Activated naive CD4-positive, alpha-beta T cell treated with anti-CD3 and anti-CD28 coated beads, Interleukin-2, amount 10 ng/mL, durations not matched to agents 7 days and 5 days (primary cell): ENCODE data around the gene KRT13.

ENCODE experiments used
- CTCF ChIA-PET: fragments of 350-600 bp; sonication (Branson Sonifier 250); formaldehyde crosslinking; loops from one replicate; lab custom pipeline; 2021; ENCODE audit warnings: antibody characterized with exemption; lab: Charles Lee
- DNase-seq: peaks from one replicate; pipeline ENCODE4 v3.0.0-alpha.2; 2020
- H3K27ac Mint-ChIP-seq: one replicate; pipeline ENCODE4 v1.8.0; 2021; ENCODE audit warnings: mild to moderate bottlenecking, moderate library complexity, mixed read lengths
- H3K27me3 Mint-ChIP-seq: one replicate; pipeline ENCODE4 v1.8.0; 2021; ENCODE audit warnings: mild to moderate bottlenecking, mixed read lengths
- H3K36me3 Mint-ChIP-seq: one replicate; pipeline ENCODE4 v1.8.0; 2021; ENCODE audit warnings: mixed read lengths
- H3K4me1 Mint-ChIP-seq: one replicate; pipeline ENCODE4 v1.8.0; 2021; ENCODE audit warnings: mixed read lengths
- H3K4me3 Mint-ChIP-seq: one replicate; pipeline ENCODE4 v1.8.0; 2021; ENCODE audit warnings: mild to moderate bottlenecking, moderate library complexity, mixed read lengths
- H3K9me3 Mint-ChIP-seq: one replicate; pipeline ENCODE4 v1.8.0; 2021; ENCODE audit warnings: mixed read lengths

Gene KRT13

GRCh38 chr17:41489531-41489930 lies 15.9 kb downstream of the KRT13 start, which contains the start of gene KRT36:
KRT36 (minus strand) TSS chr17:41489910; CDS start chr17:41489864, 46 bp downstream.
- H3K27me3 Mint-ChIP-seq = peaks cover 19% of the 10 kb centered on the region
- H3K27ac Mint-ChIP-seq = no peak within 1 kb of the TSS
- no peaks in the 10 kb centered on the region for H3K36me3 Mint-ChIP-seq

GRCh38 chr17:41486809-41487530 lies 18.4 kb downstream of the KRT13 start:
- CTCF ChIA-PET = interaction anchor here (1.0 to 3.0 kb wide), 5 partner anchors 11 to 176 kb away, joined by 3 to 16 read pairs (median 6); no protein-coding TSS in a partner anchor
- Mint-ChIP-seq H3K27me3 (peaks cover 7% of the 10 kb centered on the region), H3K9me3 (no peaks in the 10 kb centered on the region), H3K36me3 (no peaks in the 10 kb centered on the region), H3K4me1 (peaks cover 3% of the 10 kb centered on the region), H3K27ac (no peak overlapping the region), H3K4me3 (no peak overlapping the region)
- DNase-seq = peak; percentile 54

More at GRCh38 chr17:41489531-41489930, 15.9 kb downstream of the KRT13 start, which contains the start of gene KRT36:
- CTCF ChIA-PET = no interaction called here
- no peak within 1 kb of the TSS for H3K4me3 Mint-ChIP-seq
- no peaks in the 10 kb centered on the region for H3K9me3 Mint-ChIP-seq
- DNase-seq = no peak
- H3K4me1 Mint-ChIP-seq = peaks cover 3% of the 10 kb centered on the region

- Mint-ChIP-seq H3K27ac (no peak overlapping the region), H3K36me3 (no peaks in the 10 kb centered on the region), H3K9me3 (no peaks in the 10 kb centered on the region), H3K4me1 (peaks cover 3% of the 10 kb centered on the region), H3K4me3 (no peak overlapping the region), H3K27me3 (peaks cover 9% of the 10 kb centered on the region)
- DNase-seq = no peak
- CTCF ChIA-PET = interaction anchor here (1.0 to 3.0 kb wide), 5 partner anchors 11 to 177 kb away, joined by 3 to 16 read pairs (median 6); no protein-coding TSS in a partner anchor
These were observed 19.1 kb downstream of the KRT13 start for GRCh38 chr17:41486316-41486715.

- peaks cover 3% of the 10 kb centered on the region for H3K4me1 Mint-ChIP-seq
- no peak for DNase-seq
- peak overlapping the region; percentile 42 for H3K27ac Mint-ChIP-seq
- H3K27me3 Mint-ChIP-seq = peaks cover 11% of the 10 kb centered on the region
- H3K4me3 Mint-ChIP-seq = no peak overlapping the region
- no peaks in the 10 kb centered on the region for H3K36me3 Mint-ChIP-seq
- H3K9me3 Mint-ChIP-seq = no peaks in the 10 kb centered on the region
- CTCF ChIA-PET = interaction anchor here (1.3 to 2.3 kb wide), 4 partner anchors 10 to 163 kb away, joined by 4 to 7 read pairs (median 6); no protein-coding TSS in a partner anchor
These were observed 20.2 kb downstream of the KRT13 start for GRCh38 chr17:41484920-41485904.

GRCh38 chr17:41483991-41484826 lies 21.2 kb downstream of the KRT13 start:
- H3K27me3 Mint-ChIP-seq = peaks cover 11% of the 10 kb centered on the region
- no peak overlapping the region for H3K4me3 Mint-ChIP-seq
- no peaks in the 10 kb centered on the region for H3K4me1 Mint-ChIP-seq
- no peaks in the 10 kb centered on the region for H3K9me3 Mint-ChIP-seq
- CTCF ChIA-PET = interaction anchor here (1.0 to 2.3 kb wide), 4 partner anchors 11 to 179 kb away, joined by 3 to 7 read pairs (median 4); no protein-coding TSS in a partner anchor
- H3K27ac Mint-ChIP-seq = no peak overlapping the region
- no peaks in the 10 kb centered on the region for H3K36me3 Mint-ChIP-seq
- no peak for DNase-seq

- no peak overlapping the region for H3K4me3 Mint-ChIP-seq
- no peaks in the 10 kb centered on the region for H3K4me1 Mint-ChIP-seq
- CTCF ChIA-PET = interaction anchor here (1.0 to 2.3 kb wide), 3 partner anchors 11 to 180 kb away, joined by 3 to 7 read pairs (median 4); no protein-coding TSS in a partner anchor
- no peaks in the 10 kb centered on the region for H3K9me3 Mint-ChIP-seq
- no peaks in the 10 kb centered on the region for H3K36me3 Mint-ChIP-seq
- H3K27ac Mint-ChIP-seq = no peak overlapping the region
- no peak for DNase-seq
- peaks cover 11% of the 10 kb centered on the region for H3K27me3 Mint-ChIP-seq
These were observed 21.9 kb downstream of the KRT13 start for GRCh38 chr17:41483531-41483930.

GRCh38 chr17:41481036-41481435 lies 24.4 kb downstream of the KRT13 start, which contains the start of gene KRT35:
KRT35 (minus strand) TSS chr17:41481151; CDS start chr17:41481097, 54 bp downstream.
- Mint-ChIP-seq H3K9me3 (no peaks in the 10 kb centered on the region), H3K4me1 (no peaks in the 10 kb centered on the region), H3K27me3 (peaks cover 4% of the 10 kb centered on the region), H3K4me3 (no peak within 1 kb of the TSS), H3K27ac (no peak within 1 kb of the TSS), H3K36me3 (no peaks in the 10 kb centered on the region)
- CTCF ChIA-PET = interaction anchor here (1.0 kb wide), 1 partner anchor 15 kb away, joined by 3 read pairs; no protein-coding TSS in a partner anchor
- no peak for DNase-seq

GRCh38 chr17:41480581-41480980 lies 24.8 kb downstream of the KRT13 start:
- H3K4me3 Mint-ChIP-seq = no peak overlapping the region
- no peak overlapping the region for H3K27ac Mint-ChIP-seq
- no peak for DNase-seq
- CTCF ChIA-PET = interaction anchor here (1.0 kb wide), 1 partner anchor 15 kb away, joined by 3 read pairs; no protein-coding TSS in a partner anchor
- peaks cover 4% of the 10 kb centered on the region for H3K27me3 Mint-ChIP-seq
- H3K4me1 Mint-ChIP-seq = no peaks in the 10 kb centered on the region
- no peaks in the 10 kb centered on the region for H3K36me3 Mint-ChIP-seq
- H3K9me3 Mint-ChIP-seq = no peaks in the 10 kb centered on the region

GRCh38 chr17:41480136-41480535 lies 25.3 kb downstream of the KRT13 start:
- no peak overlapping the region for H3K27ac Mint-ChIP-seq
- DNase-seq = no peak
- CTCF ChIA-PET = interaction anchor here (0.6 to 1.0 kb wide), 2 partner anchors 16 to 1356 kb away, joined by 3 read pairs; no protein-coding TSS in a partner anchor
- no peak overlapping the region for H3K4me3 Mint-ChIP-seq
- H3K4me1 Mint-ChIP-seq = no peaks in the 10 kb centered on the region
- H3K9me3 Mint-ChIP-seq = no peaks in the 10 kb centered on the region
- peaks cover 4% of the 10 kb centered on the region for H3K27me3 Mint-ChIP-seq
- H3K36me3 Mint-ChIP-seq = no peaks in the 10 kb centered on the region

- H3K4me1 Mint-ChIP-seq = no peaks in the 10 kb centered on the region
- H3K27ac Mint-ChIP-seq = no peak overlapping the region
- peaks cover 10% of the 10 kb centered on the region for H3K27me3 Mint-ChIP-seq
- DNase-seq = no peak
- H3K36me3 Mint-ChIP-seq = no peaks in the 10 kb centered on the region
- no peaks in the 10 kb centered on the region for H3K9me3 Mint-ChIP-seq
- CTCF ChIA-PET = no interaction called here
- H3K4me3 Mint-ChIP-seq = no peak overlapping the region
These were observed 27.2 kb downstream of the KRT13 start for GRCh38 chr17:41478237-41478636.

- H3K9me3 Mint-ChIP-seq = no peaks in the 10 kb centered on the region
- no peak overlapping the region for H3K27ac Mint-ChIP-seq
- CTCF ChIA-PET = no interaction called here
These were observed 28.3 kb downstream of the KRT13 start for GRCh38 chr17:41476866-41477815.

GRCh38 chr17:41475421-41475820 lies 30.0 kb downstream of the KRT13 start:
- Mint-ChIP-seq H3K4me1 (no peaks in the 10 kb centered on the region), H3K27ac (no peak overlapping the region), H3K4me3 (no peak overlapping the region), H3K27me3 (peaks cover 9% of the 10 kb centered on the region), H3K9me3 (no peaks in the 10 kb centered on the region), H3K36me3 (no peaks in the 10 kb centered on the region)
- no peak for DNase-seq
- CTCF ChIA-PET = no interaction called here

More at GRCh38 chr17:41476866-41477815, 28.3 kb downstream of the KRT13 start:
- Mint-ChIP-seq H3K36me3 (no peaks in the 10 kb centered on the region), H3K4me3 (no peak overlapping the region), H3K27me3 (peaks cover 13% of the 10 kb centered on the region), H3K4me1 (no peaks in the 10 kb centered on the region)
- DNase-seq = no peak
